Panc1 (cell line): ENCODE measurements around the gene CAPN9.

ENCODE experiments used
- POLR2AphosphoS5 ChIP-seq: IDR thresholded peaks from 2 replicates; pipeline ENCODE4 v1.6.1; 2012; ENCODE audit warnings: mild to moderate bottlenecking, low read depth, low read length, moderate library complexity
- SIN3A ChIP-seq: IDR thresholded peaks from 2 replicates; pipeline ENCODE4 v1.6.1; 2012; ENCODE audit warnings: low read depth, mild to moderate bottlenecking, low read length, moderate library complexity, borderline replicate concordance; ENCODE audit not compliant: insufficient read depth
- TF ChIP-seq, protein P1 (sequence below): fragments of 450-650 bp; IDR thresholded peaks from 2 replicates; pipeline ENCODE4 v1.5.1; 2017; ENCODE audit warnings: mild to moderate bottlenecking

DNA sequence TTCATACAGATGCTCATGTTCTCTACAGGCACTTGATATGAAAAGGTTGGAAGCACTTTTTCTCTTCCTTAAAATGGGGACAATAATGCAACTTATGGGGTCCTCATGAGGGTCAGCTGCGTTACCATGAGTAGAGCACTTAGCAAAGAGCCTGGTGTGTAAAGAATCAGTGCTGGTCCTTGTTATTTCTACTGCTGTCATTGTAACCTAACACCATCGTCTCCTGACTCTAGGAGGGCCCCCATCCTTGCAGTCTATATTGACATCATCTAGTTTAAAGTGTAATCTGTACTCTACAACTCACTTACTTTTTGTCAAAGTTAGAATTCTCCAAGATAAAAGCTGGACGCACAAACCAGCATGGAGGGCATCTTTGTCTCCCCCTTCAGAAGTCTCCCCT is 2.4 kb downstream of the CAPN9 start:
- TF ChIP-seq, protein P1, sequence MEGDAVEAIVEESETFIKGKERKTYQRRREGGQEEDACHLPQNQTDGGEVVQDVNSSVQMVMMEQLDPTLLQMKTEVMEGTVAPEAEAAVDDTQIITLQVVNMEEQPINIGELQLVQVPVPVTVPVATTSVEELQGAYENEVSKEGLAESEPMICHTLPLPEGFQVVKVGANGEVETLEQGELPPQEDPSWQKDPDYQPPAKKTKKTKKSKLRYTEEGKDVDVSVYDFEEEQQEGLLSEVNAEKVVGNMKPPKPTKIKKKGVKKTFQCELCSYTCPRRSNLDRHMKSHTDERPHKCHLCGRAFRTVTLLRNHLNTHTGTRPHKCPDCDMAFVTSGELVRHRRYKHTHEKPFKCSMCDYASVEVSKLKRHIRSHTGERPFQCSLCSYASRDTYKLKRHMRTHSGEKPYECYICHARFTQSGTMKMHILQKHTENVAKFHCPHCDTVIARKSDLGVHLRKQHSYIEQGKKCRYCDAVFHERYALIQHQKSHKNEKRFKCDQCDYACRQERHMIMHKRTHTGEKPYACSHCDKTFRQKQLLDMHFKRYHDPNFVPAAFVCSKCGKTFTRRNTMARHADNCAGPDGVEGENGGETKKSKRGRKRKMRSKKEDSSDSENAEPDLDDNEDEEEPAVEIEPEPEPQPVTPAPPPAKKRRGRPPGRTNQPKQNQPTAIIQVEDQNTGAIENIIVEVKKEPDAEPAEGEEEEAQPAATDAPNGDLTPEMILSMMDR = no peak
- TF ChIP-seq SIN3A = no peak
- TF ChIP-seq POLR2AphosphoS5 = no peak
